OCI-LY7 (cell line): ENCODE results near the gene PLXDC1.

Experiments
- EZH2phosphoT487 ChIP-seq: fragments of 200-600 bp; sonication (generic); IDR thresholded peaks from 2 replicates; pipeline ENCODE4 v1.6.1; 2018; ENCODE audit warnings: low read depth, borderline replicate concordance, mild to moderate bottlenecking, mixed run types, antibody characterized with exemption, low read length, moderate library complexity, mixed read lengths
- TF ChIP-seq, protein P1 (sequence below): fragments of 200-600 bp; sonication (generic); conservative IDR thresholded peaks from 2 replicates; pipeline ENCODE4 v1.5.1; 2014; ENCODE audit warnings: mild to moderate bottlenecking, antibody characterized with exemption, low read length, moderate library complexity, mixed read lengths

DNA sequence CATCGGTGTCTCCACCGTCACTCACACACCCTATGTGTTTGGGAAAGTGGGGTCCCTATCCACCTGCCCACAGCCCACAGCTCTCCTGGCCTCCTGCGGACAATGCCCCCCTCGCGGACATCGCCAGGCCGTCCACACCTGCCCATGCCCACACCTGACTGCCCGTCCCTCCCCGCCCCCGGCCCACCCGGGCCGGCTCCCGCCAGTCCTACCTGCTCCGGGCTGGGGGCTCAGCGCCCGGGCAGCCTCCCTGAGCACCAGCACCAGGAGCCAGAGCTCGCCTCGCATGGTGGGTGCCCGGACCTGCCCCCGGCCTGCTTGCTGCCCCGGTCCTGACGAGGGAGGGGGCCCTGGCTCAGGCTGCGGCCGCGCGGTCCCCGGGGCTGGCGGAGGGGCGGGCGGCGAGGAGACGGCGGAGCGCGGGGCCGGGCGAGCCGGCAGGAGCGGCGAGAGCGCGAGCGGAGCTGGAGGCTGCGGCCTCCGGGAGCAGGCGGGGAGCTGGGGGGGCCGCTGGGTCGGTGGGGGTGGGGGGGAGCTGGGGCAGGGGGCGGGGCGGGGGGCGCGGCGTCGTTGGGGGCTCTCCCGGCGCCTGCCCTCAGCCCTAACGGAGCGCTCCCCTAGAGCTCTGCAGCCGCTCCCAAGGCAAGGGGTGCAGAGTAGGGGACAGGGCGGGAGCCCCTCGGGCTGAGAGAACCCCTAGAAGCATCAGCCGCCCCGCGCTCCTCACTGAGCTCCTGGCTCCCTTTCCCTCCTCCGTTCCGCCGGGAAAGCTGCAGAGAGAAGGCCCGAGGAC lies at the start of gene PLXDC1:
- TF ChIP-seq, protein P1, sequence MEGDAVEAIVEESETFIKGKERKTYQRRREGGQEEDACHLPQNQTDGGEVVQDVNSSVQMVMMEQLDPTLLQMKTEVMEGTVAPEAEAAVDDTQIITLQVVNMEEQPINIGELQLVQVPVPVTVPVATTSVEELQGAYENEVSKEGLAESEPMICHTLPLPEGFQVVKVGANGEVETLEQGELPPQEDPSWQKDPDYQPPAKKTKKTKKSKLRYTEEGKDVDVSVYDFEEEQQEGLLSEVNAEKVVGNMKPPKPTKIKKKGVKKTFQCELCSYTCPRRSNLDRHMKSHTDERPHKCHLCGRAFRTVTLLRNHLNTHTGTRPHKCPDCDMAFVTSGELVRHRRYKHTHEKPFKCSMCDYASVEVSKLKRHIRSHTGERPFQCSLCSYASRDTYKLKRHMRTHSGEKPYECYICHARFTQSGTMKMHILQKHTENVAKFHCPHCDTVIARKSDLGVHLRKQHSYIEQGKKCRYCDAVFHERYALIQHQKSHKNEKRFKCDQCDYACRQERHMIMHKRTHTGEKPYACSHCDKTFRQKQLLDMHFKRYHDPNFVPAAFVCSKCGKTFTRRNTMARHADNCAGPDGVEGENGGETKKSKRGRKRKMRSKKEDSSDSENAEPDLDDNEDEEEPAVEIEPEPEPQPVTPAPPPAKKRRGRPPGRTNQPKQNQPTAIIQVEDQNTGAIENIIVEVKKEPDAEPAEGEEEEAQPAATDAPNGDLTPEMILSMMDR: no peak
- TF ChIP-seq EZH2phosphoT487: no peak
